ENCODE data around the gene UBE4B.

The UBE4B gene

GRCh38 chr1:10080523-10080922 is 47.8 kb downstream of the UBE4B start:
- no peak for TF ChIP-seq CTCF (IDR thresholded peaks at IDR 0.05)

DNA sequence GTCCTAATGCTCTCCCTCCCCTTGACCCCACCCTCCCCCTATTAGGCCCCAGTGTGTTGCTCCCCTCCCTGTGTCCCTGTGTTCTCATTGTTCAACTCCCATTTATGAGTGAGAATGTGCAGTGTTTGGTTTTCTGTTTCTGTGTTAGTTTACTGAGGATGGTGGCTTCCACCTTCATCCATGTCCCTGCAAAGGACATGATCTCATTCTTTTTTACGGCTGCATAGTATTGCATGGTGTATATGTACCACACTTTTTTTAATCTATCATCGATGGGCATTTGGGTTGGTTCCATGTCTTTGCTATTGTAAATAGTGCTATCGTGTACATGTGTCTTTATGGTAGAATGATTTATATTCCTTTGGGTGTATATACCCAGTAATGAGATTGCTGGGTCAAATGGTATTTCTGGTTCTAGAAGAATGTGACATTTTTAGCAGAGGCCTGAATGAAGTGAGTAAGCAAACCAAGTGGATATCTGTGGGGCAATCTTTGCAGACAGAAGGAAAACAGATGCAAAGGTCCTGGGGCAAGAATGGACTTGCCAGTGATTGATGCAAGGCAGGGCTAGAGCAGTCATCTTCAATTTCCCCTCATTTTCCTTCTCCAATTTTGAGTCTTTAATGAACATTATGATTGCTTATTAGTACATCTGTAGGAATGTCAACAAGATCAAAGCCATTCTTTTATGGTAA is 50.2 kb downstream of the UBE4B start:
- TF ChIP-seq CTCF (IDR thresholded peaks at IDR 0.05): no peak

GRCh38 chr1:10084045-10084444 is 51.3 kb downstream of the UBE4B start:
- TF ChIP-seq CTCF (IDR thresholded peaks at IDR 0.05): no peak

DNA sequence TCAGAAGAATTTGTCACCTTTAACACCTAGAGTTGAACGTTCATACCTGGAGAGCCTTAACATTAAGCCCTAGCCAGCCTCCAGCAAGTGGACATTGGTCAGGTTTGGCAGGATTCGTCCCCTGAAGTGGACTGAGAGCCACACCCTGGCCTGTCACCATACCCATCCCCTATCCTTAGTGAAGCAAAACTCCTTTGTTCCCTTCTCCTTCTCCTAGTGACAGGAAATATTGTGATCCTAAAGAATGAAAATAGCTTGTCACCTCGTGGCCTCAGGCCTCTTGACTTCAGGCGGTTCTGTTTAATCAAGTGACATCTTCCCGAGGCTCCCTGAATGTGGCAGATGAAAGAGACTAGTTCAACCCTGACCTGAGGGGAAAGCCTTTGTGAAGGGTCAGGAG is 52.3 kb downstream of the UBE4B start:
- TF ChIP-seq CTCF (IDR thresholded peaks at IDR 0.05): no peak

GRCh38 chr1:10087210-10087609 is 54.5 kb downstream of the UBE4B start:
- TF ChIP-seq CTCF (IDR thresholded peaks at IDR 0.05): no peak

- peak; percentile 52 for TF ChIP-seq CTCF (IDR thresholded peaks at IDR 0.05)
Measured at GRCh38 chr1:10101929-10102328, 69.2 kb downstream of the UBE4B start.

DNA sequence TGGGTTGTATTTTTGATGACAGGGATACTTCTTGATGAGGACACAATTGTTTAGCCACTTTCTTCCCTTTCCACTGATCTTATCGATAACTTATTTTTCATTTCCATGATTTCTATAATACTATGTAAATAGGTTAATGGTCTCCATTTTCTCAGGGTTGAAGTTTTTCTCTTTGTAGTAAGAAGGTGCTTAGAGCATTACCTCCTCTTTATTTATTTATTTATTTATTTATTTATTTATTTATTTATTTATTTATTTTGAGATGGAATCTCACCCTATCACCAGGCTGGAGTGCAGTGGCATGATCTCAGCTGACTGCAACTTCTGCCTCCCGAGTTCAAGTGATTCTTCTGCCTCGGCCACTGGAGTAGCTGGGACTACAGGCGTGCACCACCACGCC is 70.4 kb downstream of the UBE4B start:
- TF ChIP-seq CTCF (IDR thresholded peaks at IDR 0.05): no peak

DNA sequence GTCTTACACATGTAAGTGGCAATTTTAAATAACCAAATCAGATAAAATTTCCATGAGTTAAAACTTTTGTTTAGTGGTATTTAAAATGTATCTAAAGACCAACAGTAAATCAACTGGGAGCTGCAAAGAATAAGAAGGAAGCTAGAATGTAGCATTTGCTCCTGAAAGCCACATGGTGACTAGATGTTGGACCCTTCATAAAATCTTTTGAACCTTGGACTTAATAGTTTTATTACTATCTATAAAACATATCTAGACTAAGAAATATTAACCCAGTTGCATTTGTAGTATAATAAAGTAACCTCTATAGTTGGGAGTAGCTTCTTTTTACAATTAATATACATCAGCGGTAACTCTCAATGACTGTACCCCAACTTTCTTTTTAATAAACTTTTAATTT is 72.1 kb downstream of the UBE4B start:
- no peak for TF ChIP-seq CTCF (IDR thresholded peaks at IDR 0.05)
